ENCODE measurements around the gene MTX1. TPM values are rescaled to one million over a fixed set of nuclear protein-coding genes. Genes with fewer than 3 reads are reported as not detected.

Gene MTX1
- total RNA-seq, 2 donors from 2014 or later = 16.2 to 27.0 TPM

GRCh38 chr1:155177192-155177917, 31.1 kb upstream of the MTX1 start:
- Histone ChIP-seq H3K4me1 (peaks cover 0 to 20% of the 10 kb centered on the region in 2 donors), H3K9me3 (no peaks in the 10 kb centered on the region), H3K27ac (no peak overlapping the region), H3K36me3 (no peaks in the 10 kb centered on the region), H3K4me3 (no peak overlapping the region), H3K27me3 (peaks cover 0 to 8% of the 10 kb centered on the region in 2 donors)
- no peak for DNase-seq (ENCODE audit: low spot score)
- TF ChIP-seq CTCF (IDR thresholded peaks at IDR 0.05) = no peak

GRCh38 chr1:155177918-155178281, 30.6 kb upstream of the MTX1 start:
- no peaks in the 10 kb centered on the region for H3K9me3 ChIP-seq
- H3K4me1 ChIP-seq = peaks cover 0 to 17% of the 10 kb centered on the region in 2 donors
- DNase-seq (ENCODE audit: low spot score) = no peak
- peaks cover 0 to 8% of the 10 kb centered on the region in 2 donors for H3K27me3 ChIP-seq
- no peak for TF ChIP-seq CTCF (IDR thresholded peaks at IDR 0.05)
- H3K4me3 ChIP-seq = peak overlapping the region in 1 of 2 donors; percentile 22
- H3K36me3 ChIP-seq = no peaks in the 10 kb centered on the region
- H3K27ac ChIP-seq = no peak overlapping the region

GRCh38 chr1:155178441-155179111, 29.9 kb upstream of the MTX1 start:
- Histone ChIP-seq H3K36me3 (no peaks in the 10 kb centered on the region), H3K27ac (no peak overlapping the region), H3K9me3 (no peaks in the 10 kb centered on the region), H3K4me3 (peak overlapping the region in 1 of 2 donors; percentile 22), H3K27me3 (peaks cover 0 to 8% of the 10 kb centered on the region in 2 donors), H3K4me1 (peaks cover 0 to 13% of the 10 kb centered on the region in 2 donors)
- no peak for DNase-seq (ENCODE audit: low spot score)
- no peak for TF ChIP-seq CTCF (IDR thresholded peaks at IDR 0.05)

DNA sequence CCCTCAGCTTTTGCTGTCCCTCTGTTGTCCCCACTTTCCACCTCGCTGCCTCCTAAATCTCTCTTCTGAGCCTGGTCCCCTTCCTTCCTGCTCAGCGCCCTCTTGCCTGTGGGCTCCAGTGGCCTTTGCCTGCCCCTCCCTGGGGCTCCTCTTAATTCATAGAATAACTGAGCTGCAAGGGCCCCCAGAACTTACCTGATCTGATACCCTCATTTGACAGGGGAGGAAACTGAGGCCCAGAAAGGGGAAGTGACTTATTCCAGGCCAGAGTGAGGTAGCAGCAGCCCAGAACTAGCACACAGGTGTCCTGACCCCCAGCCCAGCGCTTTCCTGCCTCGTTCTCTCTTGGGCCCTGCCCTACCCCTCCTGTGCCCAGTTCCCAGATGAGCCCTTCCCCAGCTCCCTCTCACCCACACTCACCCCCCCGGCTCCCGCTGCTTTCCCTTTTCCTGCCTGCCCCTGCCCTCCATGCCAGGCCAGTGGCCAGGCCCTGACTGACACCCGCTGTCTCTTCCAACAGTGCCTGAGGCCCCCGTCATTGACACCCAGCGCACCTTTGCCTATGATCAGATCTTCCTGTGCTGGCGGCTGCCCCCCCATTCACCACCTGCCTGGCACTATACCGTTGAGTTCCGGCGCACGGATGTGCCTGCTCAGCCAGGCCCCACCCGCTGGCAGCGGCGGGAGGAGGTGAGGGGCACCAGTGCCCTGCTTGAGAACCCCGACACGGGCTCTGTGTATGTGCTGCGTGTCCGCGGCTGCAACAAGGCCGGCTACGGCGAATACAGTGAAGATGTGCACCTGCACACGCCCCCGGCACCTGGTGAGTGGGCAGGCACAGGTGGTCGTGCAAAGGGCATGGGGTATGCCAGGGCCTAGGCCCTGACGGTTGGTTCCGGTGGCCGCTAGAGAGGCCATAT, 29.1 kb upstream of the MTX1 start:
- H3K27me3 ChIP-seq = peaks cover 0 to 1% of the 10 kb centered on the region in 2 donors
- H3K36me3 ChIP-seq = no peaks in the 10 kb centered on the region
- no peak for TF ChIP-seq CTCF (IDR thresholded peaks at IDR 0.05)
- peaks cover 0 to 7% of the 10 kb centered on the region in 2 donors for H3K4me1 ChIP-seq
- DNase-seq (ENCODE audit: low spot score) = no peak
- H3K27ac ChIP-seq = no peak overlapping the region
- no peaks in the 10 kb centered on the region for H3K9me3 ChIP-seq
- H3K4me3 ChIP-seq = no peak overlapping the region

DNA sequence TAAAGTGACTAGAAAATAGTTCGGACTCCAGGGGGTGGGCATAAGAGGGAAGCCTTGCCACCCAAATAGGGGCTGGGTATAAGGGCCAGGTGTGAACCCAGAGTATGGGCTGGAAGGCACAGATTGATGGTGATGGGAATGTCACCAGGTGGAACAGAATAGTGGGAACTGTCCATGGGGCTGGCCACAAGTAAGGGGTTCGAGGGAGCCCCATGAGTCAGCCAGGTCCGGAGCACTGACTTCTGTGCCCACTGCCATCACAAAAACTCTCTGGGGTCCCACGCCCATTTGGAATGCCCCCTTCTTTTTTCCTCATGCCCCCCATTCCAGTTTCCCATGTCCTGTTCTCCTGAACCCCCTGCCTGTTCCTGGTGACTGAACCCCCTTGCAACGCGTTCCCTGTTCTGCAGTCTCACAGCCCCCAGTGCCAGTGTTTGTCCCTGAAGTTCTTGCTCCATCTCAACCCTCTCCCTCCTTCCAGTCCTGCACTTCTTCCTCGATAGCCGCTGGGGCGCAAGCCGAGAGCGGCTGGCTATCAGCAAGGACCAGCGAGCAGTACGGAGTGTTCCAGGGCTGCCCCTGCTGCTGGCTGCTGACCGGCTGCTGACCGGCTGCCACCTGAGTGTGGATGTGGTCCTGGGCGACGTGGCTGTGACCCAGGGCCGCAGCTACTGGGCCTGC, 27.0 kb upstream of the MTX1 start:
- no peak for DNase-seq (ENCODE audit: low spot score)
- TF ChIP-seq CTCF (IDR thresholded peaks at IDR 0.05) = no peak
- Histone ChIP-seq H3K27ac (no peak overlapping the region), H3K36me3 (no peaks in the 10 kb centered on the region), H3K4me1 (peaks cover 0 to 16% of the 10 kb centered on the region in 2 donors), H3K27me3 (no peaks in the 10 kb centered on the region), H3K4me3 (no peak overlapping the region), H3K9me3 (no peaks in the 10 kb centered on the region)

Data from right atrium auricular region (tissue), 2 donors.